Stomach (tissue), 4 donors: Measurements from ENCODE around the gene AQP2.

Experiments
- POLR2A ChIP-seq, 4 donors: fragments of 450-650 bp; IDR thresholded peaks; one replicate each; pipeline ENCODE4 v1.6.1; 2016; ENCODE audit warnings: antibody characterized with exemption in 4 of 4, control low read depth in 2 of 4, mild to moderate bottlenecking in 1 of 4, moderate library complexity in 1 of 4
- POLR2AphosphoS5 ChIP-seq, 3 donors: sonication (generic); formaldehyde crosslinking; IDR thresholded peaks; one replicate each; pipeline ENCODE4 v1.6.1; 2016; ENCODE audit warnings: antibody characterized with exemption in 3 of 3

- TF ChIP-seq POLR2AphosphoS5 (IDR thresholded peaks at IDR 0.05), result no peak
- TF ChIP-seq POLR2A (IDR thresholded peaks at IDR 0.05), result no peak
These were observed 671 bp upstream of the AQP2 start for GRCh38 chr12:49949866-49950265.
